ENCODE data around the gene TNFRSF1A. TPM values are rescaled to one million over a fixed set of nuclear protein-coding genes. Genes with fewer than 3 reads are reported as not detected.

TNFRSF1A gene
- total RNA-seq, 1 experiment from 2014 or later: 95.1 TPM

- no peaks in the 10 kb centered on the region for H3K9me3 ChIP-seq (ENCODE audit: low read length)
- intact Hi-C loops (cut with micrococcal nuclease): no loop called here
- ATAC-seq (no peak), DNase-seq (no peak)
- peaks cover 27% of the 10 kb centered on the region for H3K4me1 ChIP-seq (ENCODE audit: insufficient read depth, low read length)
- ChIA-PET POLR2A (ENCODE audit: unreplicated experiment) (no interaction called here), CTCF (no interaction called here)
- no TSS peak for BruUV-seq (replicated peaks)
- H3K27ac ChIP-seq (ENCODE audit: low read length): no peak overlapping the region
- H4K20me1 ChIP-seq (ENCODE audit: low read length): no peaks in the 10 kb centered on the region
- H3K4me2 ChIP-seq (ENCODE audit: low read length): peak overlapping the region; percentile 96
- H2AFZ ChIP-seq (ENCODE audit: low read length): no peak overlapping the region
- H3K79me2 ChIP-seq (ENCODE audit: low read length): peaks cover 55% of the 10 kb centered on the region
- H3K4me3 ChIP-seq (ENCODE audit: low read length): peak overlapping the region; percentile 90; the same call in 1 of the 2 replicates
- no peaks in the 10 kb centered on the region for H3F3A ChIP-seq (ENCODE audit: low read length, unreplicated experiment)
- peaks cover 23% of the 10 kb centered on the region for H3K36me3 ChIP-seq (ENCODE audit: low read depth, low read length)
- no peaks in the 10 kb centered on the region for H3K9me2 ChIP-seq (replicated peaks; ENCODE audit: low read length)
- no peak overlapping the region for H3K9ac ChIP-seq (ENCODE audit: low read length)
- no peaks in the 10 kb centered on the region for H3K27me3 ChIP-seq (ENCODE audit: low read length)
- TF ChIP-seq CTCF (conservative IDR thresholded peaks at IDR 0.05; ENCODE audit: low read depth, low read length): no peak
- no peak for TF ChIP-seq EZH2phosphoT487 (IDR thresholded peaks at IDR 0.05; ENCODE audit: borderline replicate concordance, low read length)
- no peak for TF ChIP-seq EZH2 (IDR thresholded peaks at IDR 0.05; ENCODE audit: low read length, unreplicated experiment)
Measured at GRCh38 chr12:6386038-6386437, 44.2 kb upstream of the TNFRSF1A start.

GRCh38 chr12:6384499-6385436 is 42.9 kb upstream of the TNFRSF1A start:
- peak; percentile 8 for ATAC-seq

More at GRCh38 chr12:6384499-6385436, 42.9 kb upstream of the TNFRSF1A start:
- H3K27me3 ChIP-seq (ENCODE audit: low read length): no peaks in the 10 kb centered on the region
- POLR2A ChIA-PET (ENCODE audit: unreplicated experiment): interaction anchor here (0.7 to 1.0 kb wide), 4 partner anchors 12 to 148 kb away, joined by 3 to 7 read pairs (median 4); no protein-coding TSS in a partner anchor
- H3K4me2 ChIP-seq (ENCODE audit: low read length): peak overlapping the region; percentile 96
- H2AFZ ChIP-seq (ENCODE audit: low read length): peak overlapping the region; percentile 75; the same call in 1 of the 2 replicates
- peak overlapping the region; percentile 82 for H3K27ac ChIP-seq (ENCODE audit: low read length)
- DNase-seq: no peak
- TSS peak; percentile 35 for BruUV-seq (replicated peaks)
- H3K4me3 ChIP-seq (ENCODE audit: low read length): peak overlapping the region; percentile 90
- H3F3A ChIP-seq (ENCODE audit: low read length, unreplicated experiment): no peaks in the 10 kb centered on the region
- H3K36me3 ChIP-seq (ENCODE audit: low read depth, low read length): peaks cover 23% of the 10 kb centered on the region
- H3K79me2 ChIP-seq (ENCODE audit: low read length): peaks cover 55% of the 10 kb centered on the region
- CTCF ChIA-PET: interaction anchor here (0.7 to 1.8 kb wide), 5 partner anchors 48 to 80 kb away, joined by 3 to 10 read pairs (median 8); no protein-coding TSS in a partner anchor
- intact Hi-C loops (cut with micrococcal nuclease): loop anchor here (2.0 kb wide), 1 partner anchor 44 kb away; no protein-coding TSS in a partner anchor
- no peaks in the 10 kb centered on the region for H3K9me2 ChIP-seq (replicated peaks; ENCODE audit: low read length)
- peak overlapping the region; percentile 99 for H3K9ac ChIP-seq (ENCODE audit: low read length)
- no peaks in the 10 kb centered on the region for H4K20me1 ChIP-seq (ENCODE audit: low read length)
- peaks cover 27% of the 10 kb centered on the region for H3K4me1 ChIP-seq (ENCODE audit: insufficient read depth, low read length)
- TF ChIP-seq EZH2phosphoT487 (IDR thresholded peaks at IDR 0.05; ENCODE audit: borderline replicate concordance, low read length) (no peak), EZH2 (IDR thresholded peaks at IDR 0.05; ENCODE audit: low read length, unreplicated experiment) (no peak), CTCF (conservative IDR thresholded peaks at IDR 0.05; ENCODE audit: low read depth, low read length) (no peak)
- no peaks in the 10 kb centered on the region for H3K9me3 ChIP-seq (ENCODE audit: low read length)
